DOHH2 (cell line): ENCODE measurements around the gene TMEM255B.

Experiments
- H3F3A ChIP-seq: fragments of 200-600 bp; sonication (generic), shearing (Covaris generic); 2 replicates; pipeline ENCODE4 v1.6.0; 2016; ENCODE audit warnings: antibody characterized with exemption, mild to moderate bottlenecking; ENCODE audit not compliant: control insufficient read depth, insufficient read depth
- H3K27ac ChIP-seq: fragments of 200-600 bp; sonication (generic); 2 replicates; pipeline ENCODE4 v1.5.1; 2014; ENCODE audit warnings: low read depth, mild to moderate bottlenecking, low read length, moderate library complexity
- H3K27me3 ChIP-seq: fragments of 200-600 bp; sonication (generic); 2 replicates; pipeline ENCODE4 v1.6.1; 2014; ENCODE audit warnings: mild to moderate bottlenecking, low read length, mixed read lengths; ENCODE audit not compliant: control insufficient read depth
- H3K36me3 ChIP-seq: fragments of 200-600 bp; sonication (generic); 2 replicates; pipeline ENCODE4 v1.6.1; 2014; ENCODE audit warnings: mild to moderate bottlenecking, low read length, moderate library complexity, mixed read lengths; ENCODE audit not compliant: control insufficient read depth
- H3K4me1 ChIP-seq: fragments of 200-600 bp; sonication (generic); 2 replicates; pipeline ENCODE4 v1.6.1; 2014; ENCODE audit warnings: mild to moderate bottlenecking, low read length, mixed read lengths; ENCODE audit not compliant: control insufficient read depth
- H3K4me2 ChIP-seq: fragments of 200-600 bp; sonication (generic); 2 replicates; pipeline ENCODE4 v1.6.0; 2014; ENCODE audit warnings: mild to moderate bottlenecking, low read length, moderate library complexity
- H3K4me3 ChIP-seq: fragments of 200-600 bp; sonication (generic); 2 replicates; pipeline ENCODE4 v1.5.1; 2014; ENCODE audit warnings: mild to moderate bottlenecking, low read length, mixed read lengths
- H3K79me2 ChIP-seq: fragments of 200-600 bp; sonication (generic); 2 replicates; pipeline ENCODE4 v1.6.1; 2014; ENCODE audit warnings: mild to moderate bottlenecking, low read length, mixed read lengths; ENCODE audit not compliant: control insufficient read depth
- H3K9me2 ChIP-seq: fragments of 200-600 bp; sonication (generic); replicated peaks from 2 replicates; pipeline ENCODE4 v1.6.1; 2014; ENCODE audit warnings: mild to moderate bottlenecking, low read length, mixed read lengths; ENCODE audit not compliant: control insufficient read depth
- H3K9me3 ChIP-seq: fragments of 200-600 bp; sonication (generic); 2 replicates; pipeline ENCODE4 v1.6.1; 2014; ENCODE audit warnings: antibody characterized with exemption, low read length, mixed read lengths; ENCODE audit not compliant: control insufficient read depth, insufficient read depth
- H4K20me1 ChIP-seq: fragments of 200-600 bp; sonication (generic); 2 replicates; pipeline ENCODE4 v1.6.0; 2014; ENCODE audit warnings: low read depth, mild to moderate bottlenecking, antibody characterized with exemption, low read length, moderate library complexity; ENCODE audit not compliant: control insufficient read depth, insufficient read depth
- CTCF ChIP-seq: fragments of 200-600 bp; sonication (generic); IDR thresholded peaks from one replicate; pipeline ENCODE4 v1.5.1; 2014; ENCODE audit warnings: antibody characterized with exemption, mild to moderate bottlenecking, low read depth, low read length; ENCODE audit not compliant: poor library complexity, severe bottlenecking
- EZH2phosphoT487 ChIP-seq: fragments of 200-600 bp; sonication (generic); IDR thresholded peaks from 2 replicates; pipeline ENCODE4 v1.6.1; 2017; ENCODE audit warnings: borderline replicate concordance, mild to moderate bottlenecking, antibody characterized with exemption, low read length, moderate library complexity, mixed read lengths

TMEM255B gene

GRCh38 chr13:113735194-113735593, 23.8 kb upstream of the TMEM255B start:
- Histone ChIP-seq H3K9me2 (no peaks in the 10 kb centered on the region), H3F3A (0 out of 2 replicates have a peak, but pooled peaks cover 10% of the 10 kb centered on the region), H3K9me3 (peaks cover 46% of the 10 kb centered on the region; the same call in 1 of the 2 replicates), H3K27ac (no peak overlapping the region), H3K79me2 (no peaks in the 10 kb centered on the region), H3K36me3 (no peaks in the 10 kb centered on the region), H3K4me3 (no peak overlapping the region), H4K20me1 (no peaks in the 10 kb centered on the region), H3K4me2 (no peak overlapping the region), H3K27me3 (no peaks in the 10 kb centered on the region), H3K4me1 (no peaks in the 10 kb centered on the region)
- TF ChIP-seq CTCF (no peak), EZH2phosphoT487 (no peak)

- Histone ChIP-seq H3K27me3 (no peaks in the 10 kb centered on the region), H3K4me3 (no peak overlapping the region), H3K27ac (no peak overlapping the region), H3K4me1 (no peaks in the 10 kb centered on the region), H3F3A (0 out of 2 replicates have a peak, but pooled peaks cover 10% of the 10 kb centered on the region), H3K79me2 (no peaks in the 10 kb centered on the region), H4K20me1 (no peaks in the 10 kb centered on the region), H3K4me2 (no peak overlapping the region), H3K9me3 (peaks cover 44% of the 10 kb centered on the region; the same call in 1 of the 2 replicates), H3K36me3 (no peaks in the 10 kb centered on the region), H3K9me2 (no peaks in the 10 kb centered on the region)
- TF ChIP-seq EZH2phosphoT487 (no peak), CTCF (no peak)
Measured at GRCh38 chr13:113735750-113736149, 23.3 kb upstream of the TMEM255B start.

- Histone ChIP-seq H4K20me1 (no peaks in the 10 kb centered on the region), H3K27me3 (no peaks in the 10 kb centered on the region), H3K27ac (no peak overlapping the region), H3K79me2 (no peaks in the 10 kb centered on the region), H3K9me3 (peaks cover 39% of the 10 kb centered on the region; the same call in 1 of the 2 replicates), H3K4me1 (no peaks in the 10 kb centered on the region), H3K4me3 (no peak overlapping the region), H3K36me3 (no peaks in the 10 kb centered on the region), H3F3A (0 out of 2 replicates have a peak, but pooled peaks cover 10% of the 10 kb centered on the region), H3K9me2 (no peaks in the 10 kb centered on the region), H3K4me2 (no peak overlapping the region)
- TF ChIP-seq EZH2phosphoT487 (no peak), CTCF (no peak)
Measured at GRCh38 chr13:113736258-113736731, 22.7 kb upstream of the TMEM255B start.
